ENCODE data around the gene FIS1.

Gene FIS1

DNA sequence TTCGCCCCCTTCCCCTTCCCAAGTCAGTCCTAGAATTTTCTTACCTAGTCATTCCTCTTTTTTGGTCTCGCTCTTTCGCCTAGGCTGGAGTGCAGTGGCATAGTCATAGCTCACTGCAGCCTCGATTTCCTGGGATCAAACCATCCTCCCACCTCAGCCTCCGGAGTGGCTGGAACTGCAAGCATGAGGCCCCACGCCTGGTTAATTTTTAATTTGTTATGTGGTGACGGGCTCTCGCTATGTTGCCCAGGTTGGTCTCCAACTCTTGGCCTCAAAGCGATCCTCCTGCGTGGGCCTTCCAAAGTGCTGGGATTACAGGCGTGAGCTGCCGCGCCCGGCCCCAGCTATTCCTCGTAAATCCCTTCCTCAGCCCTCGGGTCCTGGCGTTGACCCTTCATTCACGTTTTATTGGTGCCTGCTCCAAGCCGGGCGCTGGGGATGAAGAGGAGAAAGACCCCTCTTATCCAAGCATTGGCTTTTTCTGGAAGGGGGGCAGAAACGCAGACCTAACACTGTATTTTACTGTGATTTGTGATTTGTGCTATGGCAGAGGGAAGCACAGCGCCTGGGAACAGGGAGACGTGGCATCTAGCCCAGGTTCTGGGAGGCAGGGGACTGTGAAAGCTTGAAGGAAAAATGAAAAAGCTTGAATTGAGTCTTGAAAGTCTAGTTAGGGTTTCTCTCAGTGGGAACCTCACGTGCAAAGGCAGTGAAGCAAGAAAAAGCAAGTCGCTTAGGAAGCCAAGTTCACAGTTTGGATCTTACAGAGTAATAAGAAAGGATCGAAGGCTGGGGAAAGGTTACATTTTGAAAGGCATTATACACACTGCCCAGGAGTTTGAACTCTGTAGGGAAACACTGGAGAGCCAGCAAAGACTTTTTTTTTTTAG lies 26.4 kb downstream of the FIS1 start:
- Histone ChIP-seq H3K4me3 (replicated peaks; ENCODE audit: low read depth, low read length) (peak overlapping the region; percentile 95), H3K36me3 (ENCODE audit: control insufficient read depth, insufficient read depth, low read length) (peaks cover 4% of the 10 kb centered on the region), H3K27me3 (replicated peaks; ENCODE audit: control insufficient read depth, insufficient read depth, low read length) (no peaks in the 10 kb centered on the region)
- TF ChIP-seq CTCF (IDR thresholded peaks at IDR 0.05; ENCODE audit: insufficient read depth, low read length, poor library complexity, severe bottlenecking) = no peak
- DNase-seq (ENCODE audit: extremely low read depth, insufficient read length) = no peak

- Histone ChIP-seq H3K27me3 (replicated peaks; ENCODE audit: control insufficient read depth, insufficient read depth, low read length) (no peaks in the 10 kb centered on the region), H3K4me3 (replicated peaks; ENCODE audit: low read depth, low read length) (peak within 1 kb of the TSS; percentile 95), H3K36me3 (ENCODE audit: control insufficient read depth, insufficient read depth, low read length) (peaks cover 1% of the 10 kb centered on the region)
- peak; percentile 85 for DNase-seq (ENCODE audit: extremely low read depth, insufficient read length)
- TF ChIP-seq CTCF (IDR thresholded peaks at IDR 0.05; ENCODE audit: insufficient read depth, low read length, poor library complexity, severe bottlenecking) = no peak
These were observed 27.3 kb downstream of the FIS1 start, which contains the start of the genes PLOD3 and ZNHIT1 for GRCh38 chr7:101217388-101218235. PLOD3 (minus strand) TSS chr7:101217581; CDS start chr7:101217274, 307 bp downstream. ZNHIT1 (plus strand) TSS chr7:101218165; CDS start chr7:101218196, 31 bp downstream.

- no peak for TF ChIP-seq CTCF (IDR thresholded peaks at IDR 0.05; ENCODE audit: insufficient read depth, low read length, poor library complexity, severe bottlenecking)
- DNase-seq (ENCODE audit: extremely low read depth, insufficient read length) = no peak
- Histone ChIP-seq H3K27me3 (replicated peaks; ENCODE audit: control insufficient read depth, insufficient read depth, low read length) (no peaks in the 10 kb centered on the region), H3K36me3 (ENCODE audit: control insufficient read depth, insufficient read depth, low read length) (peaks cover 3% of the 10 kb centered on the region), H3K4me3 (replicated peaks; ENCODE audit: low read depth, low read length) (peak overlapping the region; percentile 73)
These were observed 28.0 kb downstream of the FIS1 start for GRCh38 chr7:101216860-101217387.

DNA sequence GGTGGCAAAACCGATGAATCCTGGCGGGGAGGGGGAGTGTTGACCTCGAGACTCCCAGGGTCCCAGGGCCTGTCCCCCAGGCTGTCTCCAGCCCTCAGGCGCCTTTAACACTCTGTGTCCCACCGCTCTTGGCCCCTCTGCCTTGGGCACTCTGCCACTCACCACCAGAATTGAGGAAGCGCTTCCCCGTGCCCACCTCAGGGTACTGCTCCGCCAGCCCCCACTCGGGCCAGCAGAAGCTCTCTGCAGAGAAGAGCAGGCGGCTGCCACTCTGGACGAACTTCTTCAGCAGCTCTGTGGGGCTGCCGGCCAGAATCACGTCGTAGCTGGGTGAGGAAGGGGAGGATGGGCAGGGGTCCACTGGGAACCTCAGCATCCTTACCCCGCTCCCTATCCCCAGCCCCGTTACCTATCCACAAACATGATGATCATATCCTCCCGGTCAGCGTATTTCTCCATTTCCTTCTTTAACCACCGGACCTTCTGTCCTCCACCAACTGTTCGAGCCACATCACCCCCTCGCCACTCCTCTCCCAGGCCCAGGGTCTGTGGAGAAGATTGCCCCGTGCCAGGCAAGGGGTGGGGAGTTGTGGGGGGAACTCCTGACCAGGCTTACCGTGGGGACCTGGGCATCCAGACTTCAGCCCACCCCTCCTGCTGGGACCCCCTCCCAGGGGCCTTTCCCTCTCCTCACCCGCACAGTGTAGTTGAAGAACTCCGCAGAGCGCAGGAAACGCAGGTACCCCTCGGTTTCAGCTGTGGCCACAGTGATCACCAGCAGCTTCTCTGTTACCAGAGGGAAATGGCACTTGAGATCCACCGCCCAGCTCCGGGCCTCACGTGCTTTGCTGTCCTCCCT lies 28.7 kb downstream of the FIS1 start:
- no peak for DNase-seq (ENCODE audit: extremely low read depth, insufficient read length)
- Histone ChIP-seq H3K36me3 (ENCODE audit: control insufficient read depth, insufficient read depth, low read length) (peaks cover 4% of the 10 kb centered on the region), H3K27me3 (replicated peaks; ENCODE audit: control insufficient read depth, insufficient read depth, low read length) (no peaks in the 10 kb centered on the region), H3K4me3 (replicated peaks; ENCODE audit: low read depth, low read length) (peak overlapping the region; percentile 73)
- no peak for TF ChIP-seq CTCF (IDR thresholded peaks at IDR 0.05; ENCODE audit: insufficient read depth, low read length, poor library complexity, severe bottlenecking)

GRCh38 chr7:101212014-101212413 lies 32.9 kb downstream of the FIS1 start:
- peaks cover 9% of the 10 kb centered on the region for H3K36me3 ChIP-seq (ENCODE audit: control insufficient read depth, insufficient read depth, low read length)
- H3K27me3 ChIP-seq (replicated peaks; ENCODE audit: control insufficient read depth, insufficient read depth, low read length) = no peaks in the 10 kb centered on the region
- TF ChIP-seq CTCF (IDR thresholded peaks at IDR 0.05; ENCODE audit: insufficient read depth, low read length, poor library complexity, severe bottlenecking) = no peak

More at GRCh38 chr7:101212014-101212413, 32.9 kb downstream of the FIS1 start:
- H3K4me3 ChIP-seq (replicated peaks; ENCODE audit: low read depth, low read length) = no peak overlapping the region
- no peak for DNase-seq (ENCODE audit: extremely low read depth, insufficient read length)
